K562 (cell line): ENCODE measurements around the gene EXOC3. TPM values are rescaled to one million over a fixed set of nuclear protein-coding genes. Genes with fewer than 3 reads are reported as not detected.

Source experiments
- ATAC-seq: fragments of 200-7000 bp; cut with Tn5 transposase; 3 replicates; pipeline ENCODE4 v1.9.1; 2020; ENCODE audit warnings: moderate library complexity
- BruUV-seq: library from RNA; stranded (reverse); fragments of 400-500 nt; replicated peaks from 2 replicates; lab custom pipeline; 2021; lab: Mats Ljungman, UMichigan
- CTCF ChIA-PET: fragments of 300-600 bp; formaldehyde crosslinking; extraction: SDS; loops from one replicate; lab custom pipeline; 2021; ENCODE audit warnings: low intra/inter-chr PET ratio; lab: Yijun Ruan, JAX
- POLR2A ChIA-PET: fragments of 300-600, 350-650 bp; sonication (Branson Sonifier 250); formaldehyde crosslinking; extraction: SDS; loops from one replicate; lab custom pipeline; 2021; ENCODE audit warnings: antibody characterized with exemption, inconsistent platforms; lab: Yijun Ruan, JAX
- DNase-seq, 4 experiments: peaks; one replicate each; pipeline versions ENCODE4 v3.0.0 to v3.0.0-alpha.2; 2011 to 2018; ENCODE audit warnings: low spot score in 3 of 4, mixed read lengths in 3 of 4; ENCODE audit errors: extremely low read depth in 1 of 4
- FAIRE-seq: peaks from 2 replicates; lab custom pipeline; 2011; peaks lifted over from hg19 to GRCh38; lab: Jason Lieb, UNC
- H2AFZ ChIP-seq: 2 replicates; pipeline ENCODE4 v1.6.0; 2011; ENCODE audit warnings: low read depth, low read length, control low read depth, inconsistent platforms
- H3K27ac ChIP-seq: fragments of 200-600 bp; 3 replicates; pipeline ENCODE4 v1.8.0; 2011; ENCODE audit warnings: low read depth, mild to moderate bottlenecking, control low read depth, inconsistent platforms, low read length, moderate library complexity, mixed read lengths; ENCODE audit errors: extremely low read depth
- H3K27me3 ChIP-seq, 2 experiments: fragments of 300-600 bp in 1 of 2; 2 replicates in 1 of 2; 3 replicates in 1 of 2; pipeline versions ENCODE4 v1.6.0 to v1.8.0; 2011; ENCODE audit warnings: inconsistent platforms in 2 of 2, low read length in 2 of 2, mild to moderate bottlenecking in 1 of 2, mixed read lengths in 1 of 2, moderate library complexity in 1 of 2; ENCODE audit not compliant: control insufficient read depth in 2 of 2, insufficient read depth in 2 of 2
- H3K36me3 ChIP-seq: fragments of 300-600 bp; 3 replicates; pipeline ENCODE4 v1.8.0; 2011; ENCODE audit warnings: mild to moderate bottlenecking, low read length, inconsistent platforms; ENCODE audit not compliant: control insufficient read depth, insufficient read depth
- H3K4me1 ChIP-seq, 2 experiments: fragments of 200-600 bp in 1 of 2; replicated peaks in 1 of 2; 2 replicates in 1 of 2; 3 replicates in 1 of 2; pipeline versions ENCODE4 v1.5.1 to v1.8.0; 2011; ENCODE audit warnings: inconsistent platforms in 2 of 2, low read length in 2 of 2, mild to moderate bottlenecking in 1 of 2, mixed read lengths in 1 of 2, moderate library complexity in 1 of 2; ENCODE audit not compliant: control insufficient read depth in 2 of 2, insufficient read depth in 2 of 2
- H3K4me2 ChIP-seq: 2 replicates; pipeline ENCODE4 v1.6.1; 2011; ENCODE audit warnings: low read length, control low read depth, inconsistent platforms, mixed read lengths; ENCODE audit not compliant: insufficient read depth
- H3K4me3 ChIP-seq: fragments of 200-600 bp; sonication (generic), shearing (Covaris generic); 2 replicates; pipeline ENCODE4 v1.5.1; 2016; ENCODE audit warnings: control low read depth, inconsistent platforms
- H3K79me2 ChIP-seq: fragments of 200-600 bp; 3 replicates; pipeline ENCODE4 v1.8.0; 2011; ENCODE audit warnings: low read length, inconsistent platforms; ENCODE audit not compliant: control insufficient read depth, insufficient read depth
- H3K9ac ChIP-seq, 2 experiments: 2 replicates each; pipeline versions ENCODE4 v1.6.0 to v1.6.1; 2011; ENCODE audit warnings: low read depth in 2 of 2, low read length in 2 of 2, control low read depth in 1 of 2, inconsistent platforms in 1 of 2, mild to moderate bottlenecking in 1 of 2, mixed read lengths in 1 of 2; ENCODE audit not compliant: insufficient read depth in 1 of 2
- H3K9me1 ChIP-seq: one replicate; pipeline ENCODE4 v1.6.0; 2011; ENCODE audit warnings: inconsistent platforms, mild to moderate bottlenecking, low read length, moderate library complexity; ENCODE audit not compliant: control insufficient read depth, insufficient read depth
- H3K9me3 ChIP-seq: replicated peaks from 2 replicates; pipeline ENCODE4 v1.5.1; 2011; ENCODE audit warnings: low read depth, low read length, inconsistent platforms; ENCODE audit not compliant: control insufficient read depth, insufficient read depth
- H4K20me1 ChIP-seq: replicated peaks from 2 replicates; pipeline ENCODE4 v1.6.1; 2011; ENCODE audit warnings: low read length, inconsistent platforms, mixed read lengths; ENCODE audit not compliant: control insufficient read depth, insufficient read depth
- EHMT2 ChIP-seq: fragments of 450-650 bp; IDR thresholded peaks from 2 replicates; pipeline ENCODE4 v1.6.1; 2018; ENCODE audit warnings: antibody characterized with exemption
- FOXP4 ChIP-seq: sonication (generic); formaldehyde crosslinking; IDR thresholded peaks from 2 replicates; pipeline ENCODE4 v1.8.0; 2022; ENCODE audit warnings: mild to moderate bottlenecking, missing genetic modification reagents, borderline replicate concordance
- MAFK ChIP-seq: IDR thresholded peaks from 2 replicates; pipeline ENCODE4 v1.6.1; 2011; ENCODE audit warnings: low read length, improper control_type of control experiment
- NR4A1 ChIP-seq, 2 experiments: fragments of 250-450 bp in 1 of 2; fragments of 450-650 bp in 1 of 2; sonication (Bioruptor Pico) in 1 of 2; IDR thresholded peaks; 2 replicates each; pipeline versions ENCODE4 v1.4.0 to v1.6.1; 2016 to 2020; ENCODE audit warnings: mild to moderate bottlenecking in 2 of 2, missing compliant biosample characterization in 1 of 2, missing genetic modification characterization in 1 of 2, moderate library complexity in 1 of 2
- RCOR1 ChIP-seq, 2 experiments: IDR thresholded peaks; 2 replicates each; pipeline ENCODE4 v1.6.1; 2012; ENCODE audit warnings: low read depth in 2 of 2, low read length in 2 of 2, borderline replicate concordance in 1 of 2, improper control_type of control experiment in 1 of 2
- WGBS: fragments of 100-300 bp; shearing (Covaris generic); methylation state at CpG from one replicate; pipeline ENCODE4 v1.1.6; 2016; ENCODE audit warnings: low coverage, mixed read lengths; ENCODE audit not compliant: insufficient coverage; ENCODE audit errors: missing lambda C conversion rate; 5-methylcytosine and 5-hydroxymethylcytosine counted together
- in situ Hi-C: fragments of 300-500 bp; cut with MboI; formaldehyde crosslinking; loops from 4 replicates; pipeline ENCODE4 v1.15.0; 2018; ENCODE audit warnings: inconsistent platforms, mixed read lengths
- intact Hi-C: fragments of 100-400 bp; cut with micrococcal nuclease; formaldehyde crosslinking; loops from 2 replicates; pipeline ENCODE4 v1.14.2; 2022
- polyA plus RNA-seq, 8 experiments: library from polyadenylated mRNA; depleted of rRNA in 4 of 8; stranded (reverse) in 5 of 8; unstranded in 3 of 8; fragments of >200 nt; fragmentation: Nextera tagmentation in 2 of 8; fragmentation: Illumina TruSeq in 1 of 8; extraction: Ambion mirVana in 2 of 8; extraction: Trizol in 1 of 8; gene quantifications; 2 replicates each; pipeline versions ENCODE4 v1.2.1 to v1.2.3, GENCODE V29; 2011 to 2014; ENCODE audit warnings: inconsistent platforms in 1 of 8, missing spikeins in 1 of 8
- total RNA-seq, 7 experiments: library from RNA; depleted of rRNA in 6 of 7; stranded (reverse); fragments of >200 nt in 6 of 7; fragmentation: Illumina TruSeq in 2 of 7; extraction: Trizol in 2 of 7; gene quantifications; 2 replicates each; pipeline versions ENCODE4 v1.2.1 to v1.2.3, GENCODE V29; 2011 to 2021; ENCODE audit warnings: low replicate concordance in 1 of 7
- TF ChIP-seq, protein P1 (sequence below): fragments of 450-650 bp; formaldehyde crosslinking; conservative IDR thresholded peaks from 2 replicates; pipeline ENCODE4 v1.4.0; 2022; ENCODE audit warnings: mild to moderate bottlenecking, missing genetic modification characterization

The EXOC3 gene
- total and polyA plus RNA-seq, 9 of the 15 experiments (the other 6 are each of a cell fraction or from before 2014, with no cell fraction given): 1.4 to 41.9 (median 22.4) TPM

GRCh38 chr5:407801-408268, 35.1 kb upstream of the EXOC3 start:
- Histone ChIP-seq H3K27me3 (peaks cover 53 to 56% of the 10 kb centered on the region in 2 experiments), H3K4me3 (no peak overlapping the region), H3K36me3 (no peaks in the 10 kb centered on the region), H3K9me1 (no peaks in the 10 kb centered on the region), H3K79me2 (no peaks in the 10 kb centered on the region), H3K4me2 (no peak overlapping the region), H4K20me1 (no peaks in the 10 kb centered on the region; the same call in 1 of the 2 replicates), H3K4me1 (peaks cover 0 to 3% of the 10 kb centered on the region in 2 experiments; a peak in 1 of 5 replicates), H3K27ac (no peak overlapping the region), H3K9ac (no peak overlapping the region), H3K9me3 (no peaks in the 10 kb centered on the region), H2AFZ (no peak overlapping the region)
- TF ChIP-seq RCOR1 (IDR thresholded peaks at IDR 0.05; ENCODE audit: borderline replicate concordance in 1 of 2, low read depth in 2 of 2, low read length in 2 of 2): no peak
- TF ChIP-seq MAFK: no peak
- TF ChIP-seq FOXP4 (CRISPR knock-in tag): no peak
- no peak for TF ChIP-seq EHMT2
- no peak for TF ChIP-seq NR4A1 (CRISPR knock-in tag; IDR thresholded peaks at IDR 0.05)
- no peak for TF ChIP-seq NR4A1 (tag; IDR thresholded peaks at IDR 0.05)
- TF ChIP-seq, protein P1, sequence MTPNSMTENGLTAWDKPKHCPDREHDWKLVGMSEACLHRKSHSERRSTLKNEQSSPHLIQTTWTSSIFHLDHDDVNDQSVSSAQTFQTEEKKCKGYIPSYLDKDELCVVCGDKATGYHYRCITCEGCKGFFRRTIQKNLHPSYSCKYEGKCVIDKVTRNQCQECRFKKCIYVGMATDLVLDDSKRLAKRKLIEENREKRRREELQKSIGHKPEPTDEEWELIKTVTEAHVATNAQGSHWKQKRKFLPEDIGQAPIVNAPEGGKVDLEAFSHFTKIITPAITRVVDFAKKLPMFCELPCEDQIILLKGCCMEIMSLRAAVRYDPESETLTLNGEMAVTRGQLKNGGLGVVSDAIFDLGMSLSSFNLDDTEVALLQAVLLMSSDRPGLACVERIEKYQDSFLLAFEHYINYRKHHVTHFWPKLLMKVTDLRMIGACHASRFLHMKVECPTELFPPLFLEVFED (CRISPR knock-in tag): no peak
- DNase-seq (no peak), ATAC-seq (no peak), FAIRE-seq (no peak)
- under 1% methylated on average over 8 of the region's 8 CpGs for WGBS
- ChIA-PET CTCF (no interaction called here), POLR2A (no interaction called here)
- no TSS peak for BruUV-seq
- intact Hi-C loops (no loop called here), in situ Hi-C loops (no loop called here)
